HL-60/S4 treated with retinoic acid at 250 ng/mL for 4 days and 3 days (cell line): ENCODE results near the gene SH3RF3.
"Not testable (repeated sequence)": the region's sequence is repeated elsewhere in the genome, so short reads cannot be mapped to it uniquely, and the experiment has no call there.

Experiments
- in situ Hi-C: fragments of 300-500 bp; cut with MboI; formaldehyde crosslinking; loops from 2 replicates; pipeline ENCODE4 v1.7.0; 2022; ENCODE audit warnings: low sequenced_read_pairs

The SH3RF3 gene

GRCh38 chr2:109128616-109129355, at the start of gene SH3RF3:
Gene SH3RF3 (plus strand): TSS chr2:109129205.
- in situ Hi-C loops: no loop called here

DNA sequence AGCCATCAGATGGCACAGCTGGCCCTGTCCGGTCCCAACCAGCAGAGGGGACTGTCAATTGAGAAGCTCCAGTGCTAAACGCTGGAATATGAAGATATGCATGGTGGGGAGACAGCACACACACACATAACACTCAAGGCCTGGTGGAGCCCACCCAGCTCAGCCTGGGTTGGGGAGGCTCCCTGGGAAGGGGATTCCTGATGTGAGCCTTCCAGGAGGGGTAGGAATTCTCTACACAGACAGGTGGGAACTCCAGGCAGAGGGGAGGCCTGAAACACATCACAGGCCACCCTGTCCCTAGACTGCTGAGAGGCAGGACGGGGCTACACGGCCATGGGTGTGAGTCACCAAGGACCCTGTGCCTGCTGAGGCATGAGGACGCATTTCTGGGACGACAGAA, 49.4 kb upstream of the SH3RF3 start:
- in situ Hi-C loops: no loop called here

DNA sequence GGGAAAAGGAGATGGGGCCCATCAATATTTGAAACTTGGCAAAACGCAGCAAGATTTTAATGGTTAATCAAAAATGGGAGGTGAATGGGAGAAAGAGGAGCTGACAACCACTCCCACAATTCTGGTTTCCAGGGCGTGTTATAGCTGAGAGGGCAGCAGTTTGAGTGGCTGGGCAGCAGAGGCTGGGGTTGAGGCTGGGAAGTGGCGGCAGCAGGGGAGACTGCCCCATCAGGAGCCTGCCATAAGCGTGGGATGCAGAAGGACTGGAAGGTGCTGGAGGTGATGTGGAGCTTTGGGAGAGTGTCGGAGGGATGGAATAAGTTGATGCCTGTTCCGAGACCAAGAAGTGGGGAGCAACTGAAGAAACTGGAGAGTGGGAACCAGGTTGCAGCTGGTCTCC, 48.9 kb upstream of the SH3RF3 start:
- in situ Hi-C loops: no loop called here

DNA sequence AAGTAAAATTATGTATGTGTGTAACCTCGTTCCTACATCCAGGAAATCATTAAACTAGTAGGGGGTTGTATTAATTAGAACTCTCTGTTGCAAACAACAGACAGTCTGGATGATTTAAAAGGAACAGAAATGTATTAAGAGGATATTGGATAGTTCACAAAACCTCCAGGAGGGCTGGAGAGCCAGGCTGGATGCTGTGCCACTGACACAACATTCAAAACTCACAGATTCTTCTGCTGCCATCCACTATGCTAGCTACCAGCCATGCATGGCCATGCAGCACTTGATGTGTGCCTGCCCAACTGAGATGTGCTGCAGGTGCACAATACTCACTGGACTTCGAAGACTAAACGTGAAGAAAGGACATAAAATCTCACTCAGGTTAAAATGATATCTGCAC, 48.2 kb upstream of the SH3RF3 start:
- in situ Hi-C loops: no loop called here

DNA sequence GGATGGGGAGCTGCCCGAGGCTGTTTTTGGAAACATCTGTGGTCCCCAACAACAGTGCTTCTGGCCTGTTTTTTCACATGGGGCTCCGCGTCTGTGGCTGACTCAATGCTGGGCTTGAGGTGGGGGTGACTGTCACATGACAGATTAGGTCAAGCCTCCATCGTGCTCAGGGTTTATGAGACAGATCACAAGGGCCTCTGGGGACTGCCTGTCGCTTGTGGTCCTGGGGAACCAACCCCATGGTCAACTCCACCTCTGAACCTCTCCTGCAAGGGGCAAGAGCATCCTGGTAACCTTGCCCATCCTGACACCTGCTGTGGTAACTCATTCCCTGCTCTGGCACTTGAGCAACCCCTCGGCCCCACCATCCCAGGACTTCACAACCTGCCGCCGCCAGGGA, 47.6 kb upstream of the SH3RF3 start:
- in situ Hi-C loops: no loop called here

- in situ Hi-C loops: no loop called here
These were observed 45.2 kb upstream of the SH3RF3 start for GRCh38 chr2:109083771-109084170.

DNA sequence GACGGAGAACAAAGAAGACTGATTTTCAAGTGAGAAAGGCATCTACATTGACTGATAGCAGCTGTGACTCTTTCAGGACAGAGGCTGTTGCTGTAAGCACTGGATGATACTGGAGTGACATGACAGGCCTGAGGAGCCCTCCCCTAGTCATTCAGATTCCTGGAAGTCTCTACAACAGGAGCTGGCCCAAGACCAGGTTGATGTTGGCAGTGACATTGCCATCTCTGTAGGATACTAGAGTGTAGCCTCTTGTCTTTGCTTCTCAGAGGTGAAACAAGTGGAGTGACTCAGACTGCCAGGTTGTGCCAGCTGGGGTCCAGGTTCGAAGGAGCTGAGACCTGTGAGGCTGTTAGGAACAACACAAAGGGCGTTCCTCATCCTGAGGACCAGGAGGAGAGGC, 44.7 kb upstream of the SH3RF3 start:
- in situ Hi-C loops: no loop called here

- in situ Hi-C loops: no loop called here
These were observed 42.9 kb upstream of the SH3RF3 start for GRCh38 chr2:109085912-109086742.

DNA sequence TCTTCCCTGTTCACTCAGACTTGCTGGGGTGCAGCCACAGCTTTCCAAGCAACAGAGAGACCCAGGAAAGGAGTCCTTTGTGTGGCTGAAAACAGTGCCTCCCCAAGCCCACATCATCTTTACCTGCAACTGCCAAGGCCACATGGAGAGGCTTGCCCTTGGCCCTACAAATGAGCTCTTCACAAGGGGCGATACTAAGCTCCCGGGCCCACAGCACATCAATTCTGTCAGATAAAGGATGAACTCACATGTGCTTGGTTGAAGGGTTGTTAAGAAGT, 42.3 kb upstream of the SH3RF3 start:
- in situ Hi-C loops: no loop called here

DNA sequence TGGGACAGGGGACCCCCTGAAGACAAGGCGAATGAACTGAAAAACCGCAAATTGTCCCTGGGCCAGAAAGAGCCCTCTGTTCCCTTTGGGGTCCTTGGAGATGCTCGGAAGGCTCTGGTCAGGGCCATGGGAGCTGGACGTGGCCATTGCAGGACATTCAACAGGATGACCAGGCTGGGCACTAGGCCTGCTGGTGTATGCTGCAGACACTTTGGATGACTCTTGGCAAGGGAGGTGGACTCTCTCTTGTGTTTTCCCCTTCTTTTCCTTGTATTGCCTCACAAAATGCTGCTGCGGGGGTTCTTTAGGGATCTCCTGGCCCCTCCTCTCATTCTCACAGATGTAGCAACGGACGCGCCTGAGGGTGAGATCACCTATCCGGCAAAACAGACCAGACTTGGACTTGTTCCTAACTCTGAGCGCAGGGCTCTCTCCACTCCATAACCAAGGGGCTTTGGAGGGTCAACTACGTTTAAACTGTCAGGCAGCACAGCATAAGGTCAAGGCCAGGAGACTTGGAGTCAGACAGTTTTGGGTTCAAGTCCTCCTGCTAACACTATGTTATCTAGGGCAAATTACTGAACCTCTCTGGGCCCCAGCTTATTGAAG, 41.8 kb upstream of the SH3RF3 start:
- in situ Hi-C loops: no loop called here

GRCh38 chr2:109089602-109090300, 39.3 kb upstream of the SH3RF3 start:
- in situ Hi-C loops: no loop called here

DNA sequence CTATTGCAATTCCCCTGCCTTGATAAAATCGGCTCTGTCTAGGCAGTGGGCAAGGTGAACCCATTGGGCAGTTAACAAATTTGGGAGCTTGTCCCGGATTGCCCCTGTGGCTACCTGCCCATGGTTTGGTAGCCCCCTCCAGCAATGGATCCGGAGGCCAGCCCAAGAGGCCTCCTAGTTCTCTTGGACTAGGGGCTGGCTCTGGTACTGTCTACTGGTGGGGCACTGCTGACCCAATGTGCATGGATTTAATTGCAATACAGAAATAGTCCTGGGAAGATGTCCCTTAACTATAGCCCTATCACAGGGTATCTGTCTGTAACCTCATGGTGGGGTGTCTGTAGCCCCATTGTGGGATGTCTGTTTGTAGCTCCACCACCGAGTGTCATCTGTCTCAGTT, 37.5 kb upstream of the SH3RF3 start:
- in situ Hi-C loops: no loop called here

DNA sequence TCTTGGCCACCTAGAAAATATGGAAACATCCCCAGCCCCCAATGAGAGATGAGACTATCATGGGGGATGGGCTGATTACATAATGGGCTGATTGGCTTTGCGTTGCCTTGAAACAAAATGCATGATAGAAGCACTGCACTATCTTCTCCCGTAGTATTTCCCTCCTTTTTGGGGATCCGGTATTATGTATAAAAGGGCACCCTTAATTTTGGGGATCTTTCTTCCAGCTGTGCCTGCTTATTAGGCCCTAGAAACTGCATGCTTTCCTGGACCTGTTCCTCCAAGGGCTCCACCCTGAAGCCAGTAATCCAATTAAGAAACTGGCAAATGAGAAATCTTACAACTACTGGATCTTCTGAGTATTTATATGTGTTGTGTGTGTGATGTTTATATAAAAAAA, 34.9 kb upstream of the SH3RF3 start:
- in situ Hi-C loops: no loop called here

- in situ Hi-C loops: no loop called here
These were observed 30.6 kb upstream of the SH3RF3 start for GRCh38 chr2:109098251-109098920.

GRCh38 chr2:109098921-109099273, 30.1 kb upstream of the SH3RF3 start:
- in situ Hi-C loops: no loop called here

DNA sequence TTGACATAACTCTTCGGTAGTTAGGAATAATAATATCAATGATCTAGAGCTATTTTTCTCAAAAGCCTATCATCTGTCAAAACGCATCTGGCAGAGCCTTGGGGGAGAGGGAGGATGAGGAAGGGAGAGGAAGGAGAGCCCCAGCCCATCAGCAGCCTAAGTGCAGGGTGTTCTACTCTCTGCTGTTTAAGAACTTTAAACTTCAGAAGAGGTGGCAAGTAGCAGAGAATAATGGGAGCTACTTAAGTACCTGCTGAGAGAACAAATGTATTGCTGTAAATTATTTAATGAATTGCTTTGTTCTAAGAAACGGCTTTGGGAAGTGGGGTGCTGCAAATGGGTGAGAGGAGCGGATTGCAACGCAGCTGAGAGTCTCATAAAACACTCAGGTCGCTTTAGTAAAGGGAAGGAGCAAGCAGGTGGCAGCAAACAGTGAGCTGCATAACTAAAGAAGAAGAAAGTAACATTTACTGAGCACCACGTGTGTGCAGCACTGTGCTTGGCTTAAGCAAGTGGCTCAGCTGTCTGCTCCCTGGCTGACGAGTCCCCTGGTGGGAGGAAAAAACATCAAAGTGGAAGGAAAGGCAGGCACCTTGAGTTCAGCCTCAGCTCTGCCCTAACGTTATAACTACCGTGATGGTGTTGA, 26.3 kb upstream of the SH3RF3 start:
- in situ Hi-C loops: no loop called here

GRCh38 chr2:109105113-109105512, 23.9 kb upstream of the SH3RF3 start:
- in situ Hi-C loops: no loop called here

- in situ Hi-C loops: no loop called here
These were observed 20.3 kb upstream of the SH3RF3 start for GRCh38 chr2:109108740-109109139.

DNA sequence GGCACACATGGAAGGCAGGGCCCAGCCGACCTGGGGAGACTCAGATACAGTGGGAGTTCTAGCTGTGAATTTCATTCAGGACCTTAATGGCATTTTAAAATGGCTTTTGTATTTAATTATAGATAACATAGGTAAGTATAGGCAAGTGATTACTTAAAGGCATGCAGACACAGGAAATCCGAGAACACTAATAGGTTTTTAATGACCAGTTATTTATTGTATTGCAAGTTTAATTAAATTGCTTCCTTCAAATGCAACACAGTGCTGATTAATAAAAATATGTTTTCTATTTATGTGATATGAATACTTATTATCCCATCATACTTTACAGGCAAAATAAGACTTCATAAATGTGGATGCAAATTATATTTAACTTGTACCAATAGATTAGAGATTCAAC, 19.7 kb upstream of the SH3RF3 start:
- in situ Hi-C loops: no loop called here

DNA sequence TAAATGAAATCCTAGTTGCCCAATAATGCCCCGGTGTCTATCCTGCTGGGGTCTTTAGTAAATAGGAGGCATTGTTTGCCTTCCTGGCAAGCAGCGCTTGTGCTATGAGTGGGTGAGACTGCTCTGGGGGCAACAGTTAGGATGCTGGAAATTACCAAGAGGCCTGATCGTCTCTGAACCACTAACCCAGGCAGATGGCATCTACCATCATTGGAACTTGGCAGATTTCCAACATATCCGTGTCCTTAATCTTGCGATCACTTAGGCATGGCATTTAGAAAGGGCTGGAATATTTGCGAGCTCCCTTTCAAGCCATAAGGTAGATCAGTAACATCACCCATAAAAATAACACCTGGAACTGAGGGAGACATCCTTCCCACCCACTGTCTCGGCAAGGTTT, 18.8 kb upstream of the SH3RF3 start:
- in situ Hi-C loops: no loop called here

- in situ Hi-C loops: not testable (repeated sequence)
These were observed 11.8 kb upstream of the SH3RF3 start for GRCh38 chr2:109117181-109117580.
